ENCODE measurements around the gene MAD1L1. TPM values are rescaled to one million over a fixed set of nuclear protein-coding genes. Genes with fewer than 3 reads are reported as not detected.

MAD1L1 gene
- total RNA-seq, 2 experiments from 2014 or later, result 58.3 to 65.3 TPM

DNA sequence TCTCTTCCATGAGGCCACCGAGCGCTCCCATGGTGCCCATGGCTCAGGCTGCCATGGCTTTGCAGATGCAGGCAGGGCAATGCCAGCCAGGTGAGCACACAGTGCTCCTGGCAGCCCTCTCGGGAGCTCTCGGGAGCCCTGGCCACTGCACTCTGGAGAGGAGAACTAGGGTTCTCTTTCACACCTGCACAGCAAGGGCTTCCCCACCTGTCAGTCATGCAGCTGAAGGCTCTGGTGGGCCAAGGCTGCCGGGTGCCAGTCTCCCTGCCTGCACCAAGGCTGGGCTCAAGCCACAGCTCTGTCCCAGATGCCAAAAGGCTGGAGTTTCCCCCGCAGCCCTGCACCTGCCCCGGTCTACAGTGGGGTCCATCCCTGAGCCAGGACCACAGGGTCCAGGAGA lies 41.9 kb upstream of the MAD1L1 start:
- no peak overlapping the region for H3K27ac ChIP-seq (ENCODE audit: low read depth, low read length, poor library complexity, severe bottlenecking)
- no peaks in the 10 kb centered on the region for H4K20me1 ChIP-seq (ENCODE audit: insufficient read depth, low read length)
- no peaks in the 10 kb centered on the region for H3K9me3 ChIP-seq (ENCODE audit: low read length)
- intact Hi-C loops (cut with micrococcal nuclease; ENCODE audit: unreplicated experiment), result no loop called here
- H3K4me2 ChIP-seq (ENCODE audit: low read length), result no peak overlapping the region
- no peaks in the 10 kb centered on the region for H3K79me2 ChIP-seq (ENCODE audit: insufficient read depth, low read depth, low read length)
- no TSS peak for BruUV-seq (replicated peaks)
- no peak overlapping the region for H3K4me3 ChIP-seq (ENCODE audit: low read depth, low read length, poor library complexity, severe bottlenecking)
- H2AFZ ChIP-seq (ENCODE audit: low read length), result no peak overlapping the region
- no peaks in the 10 kb centered on the region for H3K9me2 ChIP-seq (ENCODE audit: insufficient read depth, low read length)
- ChIA-PET CTCF (ENCODE audit: unreplicated experiment) (no interaction called here), POLR2A (no interaction called here)
- no peaks in the 10 kb centered on the region for H3K4me1 ChIP-seq (ENCODE audit: insufficient read depth, low read length, poor library complexity, severe bottlenecking)
- H3K36me3 ChIP-seq (ENCODE audit: insufficient read depth, low read length), result peaks cover 23% of the 10 kb centered on the region
- no peak for TF ChIP-seq EZH2phosphoT487 (IDR thresholded peaks at IDR 0.05; ENCODE audit: borderline replicate concordance, low read depth, low read length)
- TF ChIP-seq, protein P1, sequence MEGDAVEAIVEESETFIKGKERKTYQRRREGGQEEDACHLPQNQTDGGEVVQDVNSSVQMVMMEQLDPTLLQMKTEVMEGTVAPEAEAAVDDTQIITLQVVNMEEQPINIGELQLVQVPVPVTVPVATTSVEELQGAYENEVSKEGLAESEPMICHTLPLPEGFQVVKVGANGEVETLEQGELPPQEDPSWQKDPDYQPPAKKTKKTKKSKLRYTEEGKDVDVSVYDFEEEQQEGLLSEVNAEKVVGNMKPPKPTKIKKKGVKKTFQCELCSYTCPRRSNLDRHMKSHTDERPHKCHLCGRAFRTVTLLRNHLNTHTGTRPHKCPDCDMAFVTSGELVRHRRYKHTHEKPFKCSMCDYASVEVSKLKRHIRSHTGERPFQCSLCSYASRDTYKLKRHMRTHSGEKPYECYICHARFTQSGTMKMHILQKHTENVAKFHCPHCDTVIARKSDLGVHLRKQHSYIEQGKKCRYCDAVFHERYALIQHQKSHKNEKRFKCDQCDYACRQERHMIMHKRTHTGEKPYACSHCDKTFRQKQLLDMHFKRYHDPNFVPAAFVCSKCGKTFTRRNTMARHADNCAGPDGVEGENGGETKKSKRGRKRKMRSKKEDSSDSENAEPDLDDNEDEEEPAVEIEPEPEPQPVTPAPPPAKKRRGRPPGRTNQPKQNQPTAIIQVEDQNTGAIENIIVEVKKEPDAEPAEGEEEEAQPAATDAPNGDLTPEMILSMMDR (conservative IDR thresholded peaks at IDR 0.05; ENCODE audit: low read length), result no peak
- DNase-seq (ENCODE audit: low spot score), result no peak

- H2AFZ ChIP-seq (ENCODE audit: low read length), result no peak overlapping the region
- ChIA-PET CTCF (ENCODE audit: unreplicated experiment) (no interaction called here), POLR2A (no interaction called here)
- H3K9me3 ChIP-seq (ENCODE audit: low read length), result no peaks in the 10 kb centered on the region
- no peaks in the 10 kb centered on the region for H3K4me1 ChIP-seq (ENCODE audit: insufficient read depth, low read length, poor library complexity, severe bottlenecking)
- no peak overlapping the region for H3K4me3 ChIP-seq (ENCODE audit: low read depth, low read length, poor library complexity, severe bottlenecking)
- BruUV-seq (replicated peaks), result no TSS peak
- H3K27ac ChIP-seq (ENCODE audit: low read depth, low read length, poor library complexity, severe bottlenecking), result no peak overlapping the region
- DNase-seq (ENCODE audit: low spot score), result no peak
- H3K79me2 ChIP-seq (ENCODE audit: insufficient read depth, low read depth, low read length), result no peaks in the 10 kb centered on the region
- TF ChIP-seq, protein P1 (conservative IDR thresholded peaks at IDR 0.05; ENCODE audit: low read length), result no peak
- H3K36me3 ChIP-seq (ENCODE audit: insufficient read depth, low read length), result peaks cover 23% of the 10 kb centered on the region
- no peaks in the 10 kb centered on the region for H3K9me2 ChIP-seq (ENCODE audit: insufficient read depth, low read length)
- H4K20me1 ChIP-seq (ENCODE audit: insufficient read depth, low read length), result no peaks in the 10 kb centered on the region
- intact Hi-C loops (cut with micrococcal nuclease; ENCODE audit: unreplicated experiment), result no loop called here
- H3K4me2 ChIP-seq (ENCODE audit: low read length), result no peak overlapping the region
Measured at GRCh38 chr7:2273866-2274265, 41.1 kb upstream of the MAD1L1 start.

- no peaks in the 10 kb centered on the region for H3K4me1 ChIP-seq (ENCODE audit: insufficient read depth, low read length, poor library complexity, severe bottlenecking)
- no peaks in the 10 kb centered on the region for H4K20me1 ChIP-seq (ENCODE audit: insufficient read depth, low read length)
- no peak overlapping the region for H3K27ac ChIP-seq (ENCODE audit: low read depth, low read length, poor library complexity, severe bottlenecking)
- ChIA-PET POLR2A (no interaction called here), CTCF (ENCODE audit: unreplicated experiment) (no interaction called here)
- H3K36me3 ChIP-seq (ENCODE audit: insufficient read depth, low read length), result peaks cover 20% of the 10 kb centered on the region
- no peak overlapping the region for H2AFZ ChIP-seq (ENCODE audit: low read length)
- no peaks in the 10 kb centered on the region for H3K79me2 ChIP-seq (ENCODE audit: insufficient read depth, low read depth, low read length)
- BruUV-seq (replicated peaks), result no TSS peak
- no peak overlapping the region for H3K4me3 ChIP-seq (ENCODE audit: low read depth, low read length, poor library complexity, severe bottlenecking)
- DNase-seq (ENCODE audit: low spot score), result no peak
- intact Hi-C loops (cut with micrococcal nuclease; ENCODE audit: unreplicated experiment), result no loop called here
- no peak for TF ChIP-seq EZH2phosphoT487 (IDR thresholded peaks at IDR 0.05; ENCODE audit: borderline replicate concordance, low read depth, low read length)
- TF ChIP-seq, protein P1 (conservative IDR thresholded peaks at IDR 0.05; ENCODE audit: low read length), result no peak
- H3K9me3 ChIP-seq (ENCODE audit: low read length), result no peaks in the 10 kb centered on the region
- H3K4me2 ChIP-seq (ENCODE audit: low read length), result no peak overlapping the region
- H3K9me2 ChIP-seq (ENCODE audit: insufficient read depth, low read length), result no peaks in the 10 kb centered on the region
Measured at GRCh38 chr7:2272031-2272430, 39.3 kb upstream of the MAD1L1 start.

Data from OCI-LY7 (cell line).